HepG2 (cell line): ENCODE data around the gene FOLR3. TPM values are rescaled to one million over a fixed set of nuclear protein-coding genes. Genes with fewer than 3 reads are reported as not detected.

Experiments used
- ATF2 ChIP-seq: sonication (generic); formaldehyde crosslinking; IDR thresholded peaks from 2 replicates; pipeline ENCODE4 v1.4.0; 2020; ENCODE audit warnings: missing genetic modification reagents
- HMGA1 ChIP-seq: sonication (generic); formaldehyde crosslinking; conservative IDR thresholded peaks from 2 replicates; pipeline ENCODE4 v1.4.0; 2020; ENCODE audit warnings: missing genetic modification reagents
- ISL2 ChIP-seq: sonication (generic); formaldehyde crosslinking; IDR thresholded peaks from 2 replicates; pipeline ENCODE4 v1.5.0; 2020; ENCODE audit warnings: missing genetic modification reagents
- KAT7 ChIP-seq: IDR thresholded peaks from 2 replicates; pipeline ENCODE4 v1.6.1; 2018; ENCODE audit warnings: borderline replicate concordance, missing compliant biosample characterization
- KMT2B ChIP-seq: IDR thresholded peaks from 2 replicates; pipeline ENCODE4 v1.6.1; 2016; ENCODE audit warnings: missing genetic modification reagents, missing compliant biosample characterization
- NR3C1 ChIP-seq: sonication (generic); formaldehyde crosslinking; IDR thresholded peaks from 2 replicates; pipeline ENCODE4 v1.4.0; 2020; ENCODE audit warnings: missing genetic modification reagents
- TCF7L2 ChIP-seq: IDR thresholded peaks from 2 replicates; pipeline ENCODE4 v1.6.1; 2011; ENCODE audit warnings: mild to moderate bottlenecking, low read depth, low read length, moderate library complexity
- YY1 ChIP-seq: IDR thresholded peaks from 2 replicates; pipeline ENCODE4 v1.6.1; 2011; ENCODE audit warnings: low read length, low read depth, moderate library complexity, mild to moderate bottlenecking; ENCODE audit not compliant: insufficient read depth, insufficient replicate concordance
- ZNF609 ChIP-seq: sonication (generic); formaldehyde crosslinking; IDR thresholded peaks from 2 replicates; pipeline ENCODE4 v1.4.0; 2020; ENCODE audit warnings: mild to moderate bottlenecking, missing genetic modification reagents, borderline replicate concordance
- polyA plus RNA-seq, 8 experiments: library from polyadenylated mRNA; depleted of rRNA in 3 of 8; stranded (reverse) in 7 of 8; unstranded in 1 of 8; fragments of >200 nt; fragmentation: Illumina TruSeq in 4 of 8; extraction: Trizol in 4 of 8; gene quantifications; 2 replicates each; pipeline versions ENCODE4 v1.2.1 to v1.2.3, GENCODE V29; 2011 to 2016; ENCODE audit warnings: low read depth in 4 of 8, missing spikeins in 1 of 8, mixed read lengths in 1 of 8; ENCODE audit not compliant: insufficient read depth in 1 of 8
- total RNA-seq, 5 experiments: library from RNA; depleted of rRNA; stranded (reverse); fragments of >200 nt; fragmentation: Illumina TruSeq; extraction: Trizol; gene quantifications; 2 replicates each; pipeline ENCODE4 v1.2.3, GENCODE V29; 2016; ENCODE audit warnings: low read depth in 1 of 5
- TF ChIP-seq, protein P1 (sequence below): sonication (generic); formaldehyde crosslinking; IDR thresholded peaks from 2 replicates; pipeline ENCODE4 v1.8.1; 2023; ENCODE audit warnings: mild to moderate bottlenecking, inconsistent platforms, moderate library complexity, missing genetic modification reagents, borderline replicate concordance
- TF ChIP-seq, protein P2 (sequence below): sonication (generic); formaldehyde crosslinking; IDR thresholded peaks from 2 replicates; pipeline ENCODE4 v1.4.0; 2020; ENCODE audit warnings: missing genetic modification reagents, borderline replicate concordance
- TF ChIP-seq, protein P3 (sequence below): sonication (generic); formaldehyde crosslinking; IDR thresholded peaks from 2 replicates; pipeline ENCODE4 v1.5.0; 2020; ENCODE audit warnings: mild to moderate bottlenecking, missing genetic modification reagents

The FOLR3 gene
- total and polyA plus RNA-seq, 2 of the 13 experiments (the other 11 are each of a cell fraction or from before 2014, with no cell fraction given): not detected

DNA sequence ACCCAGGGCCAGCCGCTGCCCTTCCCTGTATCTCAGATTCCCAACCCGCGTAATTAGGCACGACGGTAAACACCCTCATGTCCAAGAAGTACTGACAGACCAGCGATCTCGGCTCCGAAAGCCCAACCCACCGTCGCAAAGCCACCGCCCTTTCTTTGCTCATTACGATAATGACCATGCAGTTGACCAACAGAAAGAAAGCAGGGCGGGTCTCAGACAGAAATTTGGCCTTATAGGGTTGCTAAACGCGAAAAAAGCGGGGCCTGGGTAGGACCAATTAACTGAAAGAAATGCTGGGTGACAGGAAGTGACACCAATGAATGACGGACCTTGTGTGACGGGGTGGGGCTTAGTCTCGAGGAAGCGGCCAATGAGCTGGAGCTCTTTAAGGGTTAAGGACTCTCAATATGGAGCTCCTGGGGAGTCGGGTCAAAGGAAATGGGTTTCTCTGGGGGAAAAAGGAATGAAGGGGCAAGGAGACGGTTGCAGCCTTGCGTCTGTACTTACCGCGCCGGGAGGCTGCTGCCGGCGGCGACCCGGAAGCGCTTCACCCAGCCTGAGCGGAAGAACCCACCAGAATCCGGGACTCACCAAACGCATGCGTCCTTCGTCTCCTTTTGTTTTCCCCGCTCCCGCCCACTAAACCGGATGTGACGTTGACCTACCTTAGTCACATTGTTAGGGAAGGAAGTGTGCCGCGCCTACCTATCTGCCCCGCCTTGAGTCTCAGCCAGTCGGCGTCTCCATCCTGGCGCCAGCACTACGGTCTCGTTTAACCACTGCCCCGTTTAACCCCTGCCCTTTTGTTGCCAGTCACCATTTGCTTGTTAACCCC lies 23.2 kb upstream of the FOLR3 start, which contains the start of gene ANAPC15 (continued):
- TF ChIP-seq KAT7 (CRISPR knock-in tag) (peak; percentile 18; the same call in 1 of the 2 replicates), ATF2 (CRISPR knock-in tag) (peak; percentile 41; the same call in 1 of the 2 replicates), TCF7L2 (no peak), ZNF609 (no peak), HMGA1 (no peak), YY1 (peak; percentile 61), ISL2 (CRISPR knock-in tag) (peak; percentile 64), KMT2B (CRISPR knock-in tag) (peak; percentile 75; the same call in 1 of the 2 replicates), NR3C1 (CRISPR knock-in tag) (no peak)
- TF ChIP-seq, protein P1, sequence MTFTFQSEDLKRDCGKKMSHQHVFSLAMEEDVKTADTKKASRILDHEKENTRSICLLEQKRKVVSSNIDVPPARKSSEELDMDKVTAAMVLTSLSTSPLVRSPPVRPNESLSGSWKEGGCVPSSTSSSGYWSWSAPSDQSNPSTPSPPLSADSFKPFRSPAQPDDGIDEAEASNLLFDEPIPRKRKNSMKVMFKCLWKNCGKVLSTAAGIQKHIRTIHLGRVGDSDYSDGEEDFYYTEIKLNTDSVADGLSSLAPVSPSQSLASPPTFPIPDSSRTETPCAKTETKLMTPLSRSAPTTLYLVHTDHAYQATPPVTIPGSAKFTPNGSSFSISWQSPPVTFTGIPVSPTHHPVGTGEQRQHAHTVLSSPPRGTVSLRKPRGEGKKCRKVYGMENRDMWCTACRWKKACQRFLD (CRISPR knock-in tag): no peak
- TF ChIP-seq, protein P2, sequence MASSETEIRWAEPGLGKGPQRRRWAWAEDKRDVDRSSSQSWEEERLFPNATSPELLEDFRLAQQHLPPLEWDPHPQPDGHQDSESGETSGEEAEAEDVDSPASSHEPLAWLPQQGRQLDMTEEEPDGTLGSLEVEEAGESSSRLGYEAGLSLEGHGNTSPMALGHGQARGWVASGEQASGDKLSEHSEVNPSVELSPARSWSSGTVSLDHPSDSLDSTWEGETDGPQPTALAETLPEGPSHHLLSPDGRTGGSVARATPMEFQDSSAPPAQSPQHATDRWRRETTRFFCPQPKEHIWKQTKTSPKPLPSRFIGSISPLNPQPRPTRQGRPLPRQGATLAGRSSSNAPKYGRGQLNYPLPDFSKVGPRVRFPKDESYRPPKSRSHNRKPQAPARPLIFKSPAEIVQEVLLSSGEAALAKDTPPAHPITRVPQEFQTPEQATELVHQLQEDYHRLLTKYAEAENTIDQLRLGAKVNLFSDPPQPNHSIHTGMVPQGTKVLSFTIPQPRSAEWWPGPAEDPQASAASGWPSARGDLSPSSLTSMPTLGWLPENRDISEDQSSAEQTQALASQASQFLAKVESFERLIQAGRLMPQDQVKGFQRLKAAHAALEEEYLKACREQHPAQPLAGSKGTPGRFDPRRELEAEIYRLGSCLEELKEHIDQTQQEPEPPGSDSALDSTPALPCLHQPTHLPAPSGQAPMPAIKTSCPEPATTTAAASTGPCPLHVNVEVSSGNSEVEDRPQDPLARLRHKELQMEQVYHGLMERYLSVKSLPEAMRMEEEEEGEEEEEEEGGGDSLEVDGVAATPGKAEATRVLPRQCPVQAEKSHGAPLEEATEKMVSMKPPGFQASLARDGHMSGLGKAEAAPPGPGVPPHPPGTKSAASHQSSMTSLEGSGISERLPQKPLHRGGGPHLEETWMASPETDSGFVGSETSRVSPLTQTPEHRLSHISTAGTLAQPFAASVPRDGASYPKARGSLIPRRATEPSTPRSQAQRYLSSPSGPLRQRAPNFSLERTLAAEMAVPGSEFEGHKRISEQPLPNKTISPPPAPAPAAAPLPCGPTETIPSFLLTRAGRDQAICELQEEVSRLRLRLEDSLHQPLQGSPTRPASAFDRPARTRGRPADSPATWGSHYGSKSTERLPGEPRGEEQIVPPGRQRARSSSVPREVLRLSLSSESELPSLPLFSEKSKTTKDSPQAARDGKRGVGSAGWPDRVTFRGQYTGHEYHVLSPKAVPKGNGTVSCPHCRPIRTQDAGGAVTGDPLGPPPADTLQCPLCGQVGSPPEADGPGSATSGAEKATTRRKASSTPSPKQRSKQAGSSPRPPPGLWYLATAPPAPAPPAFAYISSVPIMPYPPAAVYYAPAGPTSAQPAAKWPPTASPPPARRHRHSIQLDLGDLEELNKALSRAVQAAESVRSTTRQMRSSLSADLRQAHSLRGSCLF (CRISPR knock-in tag): no peak
- TF ChIP-seq, protein P3, sequence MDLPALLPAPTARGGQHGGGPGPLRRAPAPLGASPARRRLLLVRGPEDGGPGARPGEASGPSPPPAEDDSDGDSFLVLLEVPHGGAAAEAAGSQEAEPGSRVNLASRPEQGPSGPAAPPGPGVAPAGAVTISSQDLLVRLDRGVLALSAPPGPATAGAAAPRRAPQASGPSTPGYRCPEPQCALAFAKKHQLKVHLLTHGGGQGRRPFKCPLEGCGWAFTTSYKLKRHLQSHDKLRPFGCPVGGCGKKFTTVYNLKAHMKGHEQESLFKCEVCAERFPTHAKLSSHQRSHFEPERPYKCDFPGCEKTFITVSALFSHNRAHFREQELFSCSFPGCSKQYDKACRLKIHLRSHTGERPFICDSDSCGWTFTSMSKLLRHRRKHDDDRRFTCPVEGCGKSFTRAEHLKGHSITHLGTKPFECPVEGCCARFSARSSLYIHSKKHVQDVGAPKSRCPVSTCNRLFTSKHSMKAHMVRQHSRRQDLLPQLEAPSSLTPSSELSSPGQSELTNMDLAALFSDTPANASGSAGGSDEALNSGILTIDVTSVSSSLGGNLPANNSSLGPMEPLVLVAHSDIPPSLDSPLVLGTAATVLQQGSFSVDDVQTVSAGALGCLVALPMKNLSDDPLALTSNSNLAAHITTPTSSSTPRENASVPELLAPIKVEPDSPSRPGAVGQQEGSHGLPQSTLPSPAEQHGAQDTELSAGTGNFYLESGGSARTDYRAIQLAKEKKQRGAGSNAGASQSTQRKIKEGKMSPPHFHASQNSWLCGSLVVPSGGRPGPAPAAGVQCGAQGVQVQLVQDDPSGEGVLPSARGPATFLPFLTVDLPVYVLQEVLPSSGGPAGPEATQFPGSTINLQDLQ (CRISPR knock-in tag): no peak
